IMR-90 (cell line): ENCODE measurements around the gene CCDC50. TPM values are rescaled to one million over a fixed set of nuclear protein-coding genes. Genes with fewer than 3 reads are reported as not detected.

Experiments used
- ATAC-seq: fragments of 200-7000 bp; cut with Tn5 transposase; 2 replicates; pipeline ENCODE4 v1.9.1; 2020; ENCODE audit warnings: low read depth, mild to moderate bottlenecking, moderate library complexity
- BruUV-seq: library from RNA; stranded (reverse); fragments of 400-500 nt; replicated peaks from 2 replicates; lab custom pipeline; 2021; lab: Mats Ljungman, UMichigan
- CTCF ChIA-PET: fragments of 300-600 bp; formaldehyde crosslinking; extraction: SDS; loops from one replicate; lab custom pipeline; 2021; ENCODE audit warnings: antibody characterized with exemption; lab: Yijun Ruan, JAX
- POLR2A ChIA-PET: fragments of 300-600 bp; sonication (Branson Sonifier 250); formaldehyde crosslinking; loops from one replicate; lab custom pipeline; 2022; ENCODE audit warnings: antibody characterized with exemption; ENCODE audit not compliant: unreplicated experiment; lab: Charles Lee
- DNase-seq: peaks from one replicate; pipeline ENCODE4 v3.0.0; 2013
- H2AFZ ChIP-seq: replicated peaks from 2 replicates; pipeline ENCODE3; 2013; ENCODE audit warnings: low read length, mild to moderate bottlenecking; ENCODE audit not compliant: poor library complexity
- H2AK5ac ChIP-seq: 2 replicates; pipeline ENCODE4 v1.6.1; 2013; ENCODE audit warnings: low read depth, low read length, inconsistent platforms
- H2AK9ac ChIP-seq: replicated peaks from 2 replicates; pipeline ENCODE3; 2013; ENCODE audit warnings: mild to moderate bottlenecking, low read depth, low read length, moderate library complexity; ENCODE audit not compliant: poor library complexity
- H2BK120ac ChIP-seq: 2 replicates; pipeline ENCODE4 v1.6.1; 2013; ENCODE audit warnings: low read depth, low read length, inconsistent platforms
- H2BK15ac ChIP-seq: 3 replicates; pipeline ENCODE4 v1.6.1; 2013; ENCODE audit warnings: low read depth, low read length, inconsistent platforms
- H2BK20ac ChIP-seq: 2 replicates; pipeline ENCODE4 v1.6.1; 2013; ENCODE audit warnings: low read depth, mild to moderate bottlenecking, inconsistent platforms, low read length, moderate library complexity
- H2BK5ac ChIP-seq: 2 replicates; pipeline ENCODE4 v1.6.1; 2013; ENCODE audit warnings: mild to moderate bottlenecking, low read depth, low read length, inconsistent platforms; ENCODE audit not compliant: poor library complexity, severe bottlenecking
- H3K14ac ChIP-seq: replicated peaks from 2 replicates; pipeline ENCODE4 v1.6.1; 2013; ENCODE audit warnings: low read depth, low read length, inconsistent platforms
- H3K18ac ChIP-seq: 2 replicates; pipeline ENCODE4 v1.6.1; 2013; ENCODE audit warnings: low read depth, low read length, control low read depth
- H3K23ac ChIP-seq: 2 replicates; pipeline ENCODE4 v1.6.1; 2013; ENCODE audit warnings: low read depth, low read length, inconsistent platforms
- H3K27ac ChIP-seq: 2 replicates; pipeline ENCODE4 v1.5.1; 2013; ENCODE audit warnings: mild to moderate bottlenecking, control low read depth, low read length; ENCODE audit not compliant: insufficient read depth
- H3K27me3 ChIP-seq: 2 replicates; pipeline ENCODE4 v1.6.1; 2013; ENCODE audit warnings: low read length; ENCODE audit not compliant: control insufficient read depth, insufficient read depth
- H3K36me3 ChIP-seq: 2 replicates; pipeline ENCODE4 v1.6.1; 2013; ENCODE audit warnings: low read length, mixed read lengths; ENCODE audit not compliant: control insufficient read depth, insufficient read depth
- H3K4ac ChIP-seq: 2 replicates; pipeline ENCODE4 v1.6.1; 2013; ENCODE audit warnings: low read depth, low read length, inconsistent platforms
- H3K4me1 ChIP-seq: 2 replicates; pipeline ENCODE4 v1.6.1; 2013; ENCODE audit warnings: low read length, mixed read lengths; ENCODE audit not compliant: control insufficient read depth, insufficient read depth
- H3K4me2 ChIP-seq: 2 replicates; pipeline ENCODE4 v1.6.1; 2013; ENCODE audit warnings: low read depth, mild to moderate bottlenecking, control low read depth, low read length, moderate library complexity
- H3K4me3 ChIP-seq: 2 replicates; pipeline ENCODE4 v1.5.1; 2013; ENCODE audit warnings: low read depth, mild to moderate bottlenecking, control low read depth, low read length, moderate library complexity; ENCODE audit not compliant: insufficient read depth
- H3K56ac ChIP-seq: 2 replicates; pipeline ENCODE4 v1.6.1; 2013; ENCODE audit warnings: low read length, inconsistent platforms; ENCODE audit not compliant: insufficient read depth; ENCODE audit errors: extremely low read depth
- H3K79me1 ChIP-seq, 2 experiments: 2 replicates each; pipeline ENCODE4 v1.6.1; 2013; ENCODE audit warnings: low read length in 2 of 2, inconsistent platforms in 1 of 2, low read depth in 1 of 2
- H3K9ac ChIP-seq: 2 replicates; pipeline ENCODE4 v1.6.1; 2013; ENCODE audit warnings: low read depth, low read length, control low read depth
- H3K9me1 ChIP-seq: 2 replicates; pipeline ENCODE4 v1.6.1; 2013; ENCODE audit warnings: low read length, inconsistent platforms; ENCODE audit not compliant: insufficient read depth
- H3K9me3 ChIP-seq: 2 replicates; pipeline ENCODE4 v1.6.1; 2013; ENCODE audit warnings: low read length; ENCODE audit not compliant: control insufficient read depth, insufficient read depth
- H4K20me1 ChIP-seq: 2 replicates; pipeline ENCODE4 v1.6.1; 2013; ENCODE audit warnings: low read length, inconsistent platforms; ENCODE audit not compliant: insufficient read depth
- H4K5ac ChIP-seq: 2 replicates; pipeline ENCODE4 v1.6.1; 2013; ENCODE audit warnings: mild to moderate bottlenecking, low read depth, low read length, control low read depth
- H4K8ac ChIP-seq, 2 experiments: 2 replicates each; pipeline ENCODE4 v1.6.1; 2013; ENCODE audit warnings: low read depth in 2 of 2, low read length in 2 of 2, control low read depth in 1 of 2, inconsistent platforms in 1 of 2
- H4K91ac ChIP-seq: 2 replicates; pipeline ENCODE4 v1.6.1; 2013; ENCODE audit warnings: low read depth, low read length, inconsistent platforms; ENCODE audit not compliant: insufficient read depth
- BHLHE40 ChIP-seq: fragments of 150-350 bp; IDR thresholded peaks from 2 replicates; pipeline ENCODE4 v1.6.1; 2016; ENCODE audit warnings: mild to moderate bottlenecking, low read depth, low read length
- FOS ChIP-seq: fragments of 150-350 bp; IDR thresholded peaks from 2 replicates; pipeline ENCODE4 v1.6.1; 2016; ENCODE audit warnings: low read depth, low read length
- MAZ ChIP-seq: IDR thresholded peaks from 2 replicates; pipeline ENCODE4 v1.6.1; 2012; ENCODE audit warnings: low read depth, mild to moderate bottlenecking, low read length, improper control_type of control experiment, moderate library complexity, borderline replicate concordance
- MXI1 ChIP-seq: IDR thresholded peaks from 2 replicates; pipeline ENCODE4 v1.6.1; 2012; ENCODE audit warnings: low read depth, mild to moderate bottlenecking, low read length, moderate library complexity, borderline replicate concordance
- RAD21 ChIP-seq: IDR thresholded peaks from 2 replicates; pipeline ENCODE4 v1.6.1; 2012; ENCODE audit warnings: low read length, improper control_type of control experiment
- WGBS, 2 experiments: methylation state at CpG; one replicate each; pipeline versions ENCODE4 v1.1.5 to v1.1.7; 2013; ENCODE audit warnings: missing lambda C conversion rate in 2 of 2; ENCODE audit not compliant: insufficient read length in 1 of 2; ENCODE audit errors: extremely low coverage in 2 of 2; 5-methylcytosine and 5-hydroxymethylcytosine counted together
- dilution Hi-C: fragments of 300-500 bp; cut with HindIII; formaldehyde crosslinking; loops from one replicate; pipeline ENCODE4 v1.14.3; 2018; ENCODE audit warnings: low sequenced_read_pairs; ENCODE audit not compliant: unreplicated experiment
- in situ Hi-C: fragments of 300-500 bp; cut with MboI; formaldehyde crosslinking; loops from 3 replicates; pipeline ENCODE4 v1.14.3; 2019; ENCODE audit warnings: low sequenced_read_pairs, inconsistent platforms, mixed read lengths
- intact Hi-C: fragments of 100-400 bp; cut with micrococcal nuclease; formaldehyde crosslinking; loops from 2 replicates; pipeline ENCODE4 v1.10.0; 2022
- polyA plus RNA-seq, 3 experiments: library from polyadenylated mRNA; depleted of rRNA; stranded (reverse); fragments of >200 nt; gene quantifications; 2 replicates each; pipeline ENCODE4 v1.2.3, GENCODE V29; 2012; ENCODE audit warnings: low replicate concordance in 1 of 3
- total RNA-seq: library from RNA; depleted of rRNA; stranded (reverse); fragments of >200 nt; gene quantifications from 2 replicates; pipeline ENCODE4 v1.2.3, GENCODE V29; 2012
- TF ChIP-seq, protein P1 (sequence below): fragments of 150-350 bp; IDR thresholded peaks from 2 replicates; pipeline ENCODE4 v1.6.1; 2016; ENCODE audit warnings: low read depth, mild to moderate bottlenecking, low read length, moderate library complexity, borderline replicate concordance

The CCDC50 gene
- total and polyA plus RNA-seq, 2 of the 4 experiments (the other 2 are of a cell fraction): 59.0 to 63.1 TPM

DNA sequence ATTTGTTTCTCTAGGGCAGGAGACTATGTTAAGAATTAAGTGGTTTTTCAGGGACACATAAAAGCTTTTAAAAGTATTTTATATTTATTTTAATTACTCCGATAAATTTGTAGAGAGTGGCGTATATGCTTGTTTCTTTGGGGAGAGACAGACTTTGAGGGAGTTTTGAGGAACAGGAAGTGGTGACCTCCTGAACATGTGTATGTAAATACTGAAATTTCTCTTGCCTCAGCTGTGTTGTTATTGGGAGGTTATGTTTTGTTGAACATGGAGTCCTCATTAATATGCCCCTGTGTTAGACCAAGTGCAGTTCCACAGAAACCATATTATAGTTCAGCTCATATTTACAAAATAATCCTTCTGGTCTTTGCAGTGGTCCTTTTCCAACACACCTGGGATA, 42.9 kb downstream of the CCDC50 start:
- peak overlapping the region; percentile 31; the same call in 1 of the 2 replicates for H3K23ac ChIP-seq
- in situ Hi-C loops (loop anchor here (10.0 kb wide), 1 partner anchor 127 kb away; no protein-coding TSS in a partner anchor), intact Hi-C loops (no loop called here), dilution Hi-C loops (no loop called here)
- H2AK9ac ChIP-seq: no peak overlapping the region
- peak overlapping the region; percentile 28 for H2BK5ac ChIP-seq
- no peak overlapping the region for H2BK20ac ChIP-seq
- WGBS, 2 experiments: no CpG with 5 or more reads among the region's 2 CpGs
- H3K4me2 ChIP-seq: no peak overlapping the region
- DNase-seq (no peak), ATAC-seq (no peak)
- 0 out of 2 replicates have a peak overlapping the region, but pooled peaks have one; percentile 23 for H4K5ac ChIP-seq
- ChIA-PET CTCF (no interaction called here), POLR2A (no interaction called here)
- no peak overlapping the region for H2AK5ac ChIP-seq
- H3K9ac ChIP-seq: no peak overlapping the region
- H3K14ac ChIP-seq: no peak overlapping the region
- H2AFZ ChIP-seq: no peak overlapping the region
- no peak overlapping the region for H4K91ac ChIP-seq
- H3K9me3 ChIP-seq: no peaks in the 10 kb centered on the region
- peaks cover 5% of the 10 kb centered on the region for H3K9me1 ChIP-seq
- H3K36me3 ChIP-seq: peaks cover 14% of the 10 kb centered on the region
- peaks cover 9 to 42% of the 10 kb centered on the region in 2 experiments for H3K79me1 ChIP-seq
- no peak overlapping the region for H3K56ac ChIP-seq
- H3K27ac ChIP-seq: peak overlapping the region; percentile 16; the same call in 1 of the 2 replicates
- H3K4me1 ChIP-seq: peaks cover 8% of the 10 kb centered on the region; the same call in 1 of the 2 replicates
- no peak overlapping the region for H3K4ac ChIP-seq
- peak overlapping the region in 1 of 2 experiments; percentile 13; a peak in 1 of 4 replicates for H4K8ac ChIP-seq
- BruUV-seq: no TSS peak
- no peak overlapping the region for H3K4me3 ChIP-seq
- no peaks in the 10 kb centered on the region for H4K20me1 ChIP-seq
- H2BK15ac ChIP-seq: no peak overlapping the region
- no peaks in the 10 kb centered on the region for H3K27me3 ChIP-seq
- H2BK120ac ChIP-seq: no peak overlapping the region
- peak overlapping the region; percentile 25; the same call in 1 of the 2 replicates for H3K18ac ChIP-seq
- TF ChIP-seq FOS (no peak), RAD21 (no peak), BHLHE40 (no peak), MXI1 (no peak), MAZ (no peak)
- TF ChIP-seq, protein P1, sequence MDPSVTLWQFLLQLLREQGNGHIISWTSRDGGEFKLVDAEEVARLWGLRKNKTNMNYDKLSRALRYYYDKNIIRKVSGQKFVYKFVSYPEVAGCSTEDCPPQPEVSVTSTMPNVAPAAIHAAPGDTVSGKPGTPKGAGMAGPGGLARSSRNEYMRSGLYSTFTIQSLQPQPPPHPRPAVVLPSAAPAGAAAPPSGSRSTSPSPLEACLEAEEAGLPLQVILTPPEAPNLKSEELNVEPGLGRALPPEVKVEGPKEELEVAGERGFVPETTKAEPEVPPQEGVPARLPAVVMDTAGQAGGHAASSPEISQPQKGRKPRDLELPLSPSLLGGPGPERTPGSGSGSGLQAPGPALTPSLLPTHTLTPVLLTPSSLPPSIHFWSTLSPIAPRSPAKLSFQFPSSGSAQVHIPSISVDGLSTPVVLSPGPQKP: no peak
